NOMO-1 treated with DMSO at 0.1 percent for 48 hours (cell line): ENCODE data around the gene AGAP1.

Experiments
- DNase-seq: peaks from one replicate; lab custom pipeline; 2025; ENCODE audit not compliant: unreplicated experiment; lab: John Stamatoyannopoulos, UW

Gene AGAP1

DNA sequence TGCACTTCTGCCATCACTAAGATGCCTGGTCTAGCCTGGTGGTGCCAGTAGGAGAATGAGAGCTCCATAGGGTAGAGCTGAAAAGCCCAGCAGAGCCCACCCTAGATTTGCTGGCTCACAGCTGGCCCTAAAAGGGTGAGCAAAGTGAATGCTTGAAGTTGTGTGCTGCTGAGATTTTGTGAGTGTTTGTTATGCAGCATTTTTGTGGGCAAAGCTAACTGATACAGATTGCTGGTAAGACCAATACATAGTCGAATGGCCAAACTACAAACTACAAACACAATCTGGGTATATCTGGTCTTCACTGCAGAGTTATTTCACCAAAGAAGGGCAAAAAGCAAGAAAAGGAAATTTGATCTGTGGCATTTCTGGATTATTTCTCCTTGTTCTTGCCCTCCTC, 7.1 kb upstream of the AGAP1 start:
- no peak for DNase-seq

DNA sequence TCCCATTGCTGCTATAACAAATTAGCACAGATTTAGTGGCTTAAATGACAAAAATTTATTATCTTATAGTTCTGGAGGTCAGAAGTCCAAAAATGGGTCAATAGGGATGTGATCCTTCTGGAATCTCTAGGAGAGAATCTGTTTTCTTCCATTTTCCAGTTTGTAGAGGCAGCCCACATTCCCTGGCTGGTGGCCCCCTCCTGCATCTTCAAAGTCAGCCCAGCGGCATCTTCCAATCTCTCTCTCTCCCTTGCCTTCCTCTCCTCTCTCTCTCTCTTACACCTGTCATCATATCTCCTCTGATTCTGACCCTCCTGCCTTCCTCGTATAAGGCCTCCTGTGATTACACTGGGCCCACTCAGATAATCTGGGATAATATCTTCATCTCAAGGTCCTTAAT, 3.9 kb upstream of the AGAP1 start:
- DNase-seq: no peak

DNA sequence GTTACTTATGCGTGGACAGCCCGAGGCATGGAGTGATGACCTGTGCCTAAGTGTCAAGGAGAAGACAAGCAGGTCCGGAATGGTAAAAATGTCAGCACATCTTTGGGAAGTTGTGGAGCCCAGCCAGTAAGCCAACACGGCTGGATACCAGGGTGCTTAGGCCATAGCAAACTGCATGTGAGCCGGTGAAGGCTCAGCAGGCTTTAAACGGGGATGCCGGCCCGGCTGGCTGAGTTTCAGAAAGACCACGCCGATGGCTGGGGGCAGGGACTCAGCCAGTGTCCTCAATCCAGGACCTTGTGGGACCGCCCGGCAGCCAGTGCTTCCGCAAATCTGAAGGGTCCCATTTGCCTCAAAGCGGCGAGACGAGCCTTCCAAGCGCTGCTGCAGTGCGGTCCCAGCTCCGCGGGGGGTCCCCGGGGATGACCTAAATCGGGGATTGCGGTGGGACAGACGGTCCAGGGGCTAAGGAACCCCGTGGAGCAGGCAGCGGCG, 946 bp upstream of the AGAP1 start:
- DNase-seq: no peak

DNA sequence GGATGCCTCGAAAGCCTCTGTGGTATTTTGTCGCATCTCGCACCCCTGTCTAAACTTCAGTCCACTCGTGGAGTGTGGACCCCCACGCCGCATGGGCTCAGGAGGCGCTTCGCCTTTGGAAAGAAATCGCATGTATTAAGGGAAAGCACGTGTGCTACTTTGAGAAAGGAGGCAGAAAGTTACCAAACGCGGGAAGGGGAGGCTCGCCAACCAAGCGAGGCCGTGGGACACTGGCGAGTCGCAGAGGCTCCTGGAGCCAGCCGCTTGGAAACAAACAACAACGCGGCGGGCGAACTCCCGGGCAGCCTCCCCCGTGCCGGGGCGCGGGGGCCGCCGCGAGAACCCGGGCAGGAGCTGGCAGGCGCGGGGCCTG, 455 bp upstream of the AGAP1 start:
- DNase-seq: no peak

DNA sequence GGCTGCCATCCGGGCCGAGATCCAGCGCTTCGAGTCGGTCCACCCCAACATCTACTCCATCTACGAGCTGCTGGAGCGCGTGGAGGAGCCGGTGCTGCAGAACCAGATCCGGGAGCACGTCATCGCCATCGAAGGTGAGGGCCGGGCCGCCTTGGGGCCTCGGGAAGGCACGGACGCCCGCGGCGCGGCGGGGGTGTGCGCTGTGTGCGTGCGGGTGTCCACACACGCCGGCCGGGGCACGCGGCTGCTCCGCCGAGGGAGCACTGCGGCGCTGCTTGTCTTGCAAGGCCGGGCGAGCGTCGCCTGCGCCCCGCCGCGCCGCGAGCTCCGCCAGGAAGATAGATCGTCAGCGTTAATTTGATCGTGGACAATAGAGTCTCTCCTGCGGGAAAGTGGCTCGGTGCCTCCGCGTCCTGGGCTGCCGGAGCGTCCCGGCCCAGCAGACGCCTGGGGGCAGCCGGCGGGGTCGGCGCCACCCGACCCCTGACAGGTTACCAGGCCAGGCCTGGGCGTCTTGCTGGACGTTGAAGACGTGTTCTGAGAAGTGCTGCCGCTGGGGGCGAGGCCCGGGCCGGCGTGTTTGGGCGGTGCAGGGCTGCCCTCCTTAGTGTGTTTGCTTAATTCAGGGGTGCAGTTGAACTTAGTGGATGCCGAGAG, 1.0 kb downstream of the AGAP1 start:
- DNase-seq: no peak

DNA sequence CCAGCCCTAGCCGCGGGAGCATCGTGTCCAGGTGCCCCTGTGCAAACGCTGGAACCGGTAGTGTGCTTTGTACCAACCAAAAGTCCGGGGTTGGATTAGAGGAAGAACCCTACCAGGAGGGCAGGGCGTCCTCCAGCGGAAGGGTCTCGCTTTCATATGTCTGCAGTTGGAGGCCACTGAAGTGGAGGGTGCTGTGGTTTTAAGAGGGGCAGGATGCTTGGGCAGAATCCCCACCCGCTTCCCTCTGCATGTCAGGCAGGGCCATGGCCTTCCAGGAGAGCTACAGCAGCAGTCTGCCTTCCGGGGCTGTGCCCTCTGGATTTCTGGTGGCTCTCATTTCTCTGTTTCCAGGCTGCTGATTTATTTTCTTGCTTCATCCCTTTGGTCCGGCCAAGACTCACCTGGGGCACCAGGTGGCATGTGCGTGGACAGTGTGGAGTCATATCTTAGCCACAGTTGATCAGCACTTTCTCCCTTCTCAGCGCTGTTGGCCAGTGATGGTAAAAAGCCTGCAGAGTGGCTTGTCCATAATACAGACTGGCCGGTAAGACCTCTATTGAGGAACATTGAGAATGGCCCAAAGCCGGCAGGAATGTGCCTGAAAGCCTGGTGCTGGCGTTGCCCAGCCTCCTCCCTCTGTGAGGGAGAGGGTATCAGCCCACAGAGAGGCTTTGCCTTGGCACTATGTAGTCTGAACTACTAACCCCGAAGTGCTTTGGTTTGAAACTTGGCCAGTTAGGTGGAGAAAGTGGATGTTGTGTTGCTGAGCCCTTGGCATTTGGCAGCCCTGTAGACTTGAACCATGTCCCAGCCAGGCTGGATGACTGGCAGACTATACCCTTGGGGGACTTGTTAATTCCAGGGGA, 1.8 kb downstream of the AGAP1 start:
- no peak for DNase-seq

DNA sequence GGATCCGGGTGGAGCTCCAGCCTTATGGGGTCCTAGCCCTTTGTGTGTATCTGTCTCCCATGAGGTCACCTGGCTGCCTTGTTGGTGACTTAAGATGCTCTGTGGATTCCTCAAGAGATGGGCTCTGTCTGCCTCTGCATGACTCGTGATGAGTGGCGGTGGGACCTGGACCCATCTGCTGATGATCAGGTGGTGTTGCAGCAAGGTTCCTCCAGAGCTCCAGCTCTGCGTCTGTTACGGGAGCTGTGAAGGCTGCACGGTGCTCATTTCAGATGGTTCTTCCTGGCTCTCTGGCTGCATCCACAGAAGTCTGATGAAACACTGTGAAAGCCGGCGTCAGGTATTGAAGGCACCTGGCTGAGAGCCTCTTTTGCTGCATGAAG, 2.4 kb downstream of the AGAP1 start:
- no peak for DNase-seq

DNA sequence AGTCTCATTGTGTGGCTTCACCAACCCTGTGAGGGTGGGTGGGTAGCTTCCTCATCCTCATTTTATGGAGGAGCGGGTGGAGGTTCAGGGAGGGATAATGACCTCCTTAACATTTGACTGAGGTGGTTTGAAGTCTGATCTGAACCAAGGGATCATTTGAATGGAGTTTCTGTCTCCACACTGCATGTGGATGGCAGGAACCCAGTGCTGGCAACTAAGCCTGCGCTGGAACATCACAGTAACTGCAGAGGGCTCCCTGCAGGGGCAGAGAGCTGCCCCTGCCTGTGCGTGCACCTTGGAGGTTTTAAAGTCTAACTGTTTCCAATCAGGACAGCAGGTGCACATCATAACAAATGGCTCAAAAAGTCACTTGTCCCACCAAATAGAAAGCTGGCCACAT, 3.3 kb downstream of the AGAP1 start:
- no peak for DNase-seq

DNA sequence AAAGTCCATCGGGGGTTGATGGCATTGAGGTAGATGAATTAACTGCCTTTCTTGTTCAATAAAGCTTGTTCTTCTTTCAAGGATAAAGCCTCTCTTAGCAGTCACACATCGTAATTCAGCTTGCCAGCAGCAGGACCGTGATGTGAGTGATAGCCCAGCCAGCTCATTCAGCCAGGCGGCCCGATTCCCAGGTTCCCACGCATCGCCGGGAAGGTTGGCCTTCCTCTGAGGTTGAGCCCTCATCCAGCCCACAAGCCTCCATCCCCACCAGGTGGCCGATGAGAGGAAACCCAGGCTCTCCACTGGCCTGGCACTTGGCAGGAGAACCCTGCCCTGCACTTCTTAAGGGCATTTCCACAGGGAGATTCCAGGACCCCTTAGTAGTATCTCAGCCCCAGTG, 4.7 kb downstream of the AGAP1 start:
- DNase-seq: no peak

DNA sequence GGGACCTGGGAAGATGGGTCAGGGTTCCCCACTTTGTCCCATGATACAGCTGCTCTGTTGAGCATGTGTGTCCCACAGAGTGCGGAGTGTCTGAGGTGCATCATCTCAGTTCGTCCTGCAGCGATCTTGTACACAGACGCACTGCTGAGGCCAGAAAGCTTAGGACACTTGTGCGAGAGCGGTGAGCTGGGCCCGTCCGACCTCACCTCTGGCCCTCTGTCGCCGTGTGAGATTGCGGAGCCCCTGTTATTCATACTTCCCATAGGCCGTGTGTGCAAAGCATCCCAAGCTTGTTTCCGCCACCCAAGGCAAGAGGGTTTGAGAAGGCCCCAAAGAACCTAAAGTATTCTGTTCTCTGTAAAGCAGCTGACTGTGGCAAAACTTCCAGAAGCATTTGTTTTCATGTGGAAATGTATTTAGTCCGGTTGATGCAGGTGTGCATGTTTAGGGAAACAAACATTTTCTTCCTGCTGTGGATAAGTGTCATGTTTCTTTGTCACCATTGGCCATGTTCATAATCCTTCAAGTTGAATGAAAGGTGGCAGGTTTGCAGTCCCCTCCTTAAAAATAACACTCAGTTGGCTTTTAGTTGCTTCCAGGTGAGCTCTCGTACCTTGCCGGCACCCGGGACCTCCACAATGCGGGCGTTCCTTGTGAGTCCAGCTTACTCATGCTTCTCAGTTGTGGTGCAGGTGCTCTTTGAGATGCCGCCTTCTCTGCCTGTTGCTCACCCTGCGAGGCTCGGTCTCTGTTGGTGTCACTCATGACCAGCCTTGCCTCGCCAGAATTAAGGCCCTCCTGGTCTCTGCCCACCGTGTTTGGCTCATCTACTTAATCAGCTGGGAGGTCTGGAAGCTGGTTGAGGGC, 5.3 kb downstream of the AGAP1 start:
- no peak for DNase-seq

DNA sequence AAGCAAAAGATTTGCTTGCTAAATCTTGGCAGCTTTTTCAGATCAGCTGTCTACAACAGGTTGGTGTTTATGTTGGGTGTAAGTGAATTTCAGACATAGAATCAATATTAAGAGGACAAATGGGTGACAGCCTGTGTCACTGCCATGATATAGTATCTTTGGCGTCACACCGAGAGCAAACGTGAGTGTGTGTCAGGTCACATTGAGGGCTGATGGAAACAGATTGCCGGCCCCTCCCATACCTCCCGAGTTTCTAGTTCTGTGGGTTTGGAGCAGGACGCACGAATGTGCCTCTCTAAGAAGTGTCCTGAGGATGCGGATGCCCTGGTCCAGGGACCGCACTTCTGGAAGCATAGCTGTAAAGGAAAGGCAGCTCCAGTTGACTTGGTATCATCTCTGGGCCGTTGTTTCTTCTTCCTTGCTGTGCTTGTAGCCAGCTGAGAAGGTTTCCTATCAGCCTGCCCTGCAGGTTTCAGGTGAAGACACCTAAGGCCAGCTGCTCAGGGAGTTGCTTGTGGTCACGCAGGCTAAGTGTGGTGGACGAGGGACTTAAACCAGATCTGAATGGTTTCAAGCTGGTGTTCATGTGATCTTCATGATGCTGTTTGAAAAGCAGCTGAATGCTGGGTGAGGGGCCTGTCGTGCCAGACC, 6.4 kb downstream of the AGAP1 start:
- no peak for DNase-seq

DNA sequence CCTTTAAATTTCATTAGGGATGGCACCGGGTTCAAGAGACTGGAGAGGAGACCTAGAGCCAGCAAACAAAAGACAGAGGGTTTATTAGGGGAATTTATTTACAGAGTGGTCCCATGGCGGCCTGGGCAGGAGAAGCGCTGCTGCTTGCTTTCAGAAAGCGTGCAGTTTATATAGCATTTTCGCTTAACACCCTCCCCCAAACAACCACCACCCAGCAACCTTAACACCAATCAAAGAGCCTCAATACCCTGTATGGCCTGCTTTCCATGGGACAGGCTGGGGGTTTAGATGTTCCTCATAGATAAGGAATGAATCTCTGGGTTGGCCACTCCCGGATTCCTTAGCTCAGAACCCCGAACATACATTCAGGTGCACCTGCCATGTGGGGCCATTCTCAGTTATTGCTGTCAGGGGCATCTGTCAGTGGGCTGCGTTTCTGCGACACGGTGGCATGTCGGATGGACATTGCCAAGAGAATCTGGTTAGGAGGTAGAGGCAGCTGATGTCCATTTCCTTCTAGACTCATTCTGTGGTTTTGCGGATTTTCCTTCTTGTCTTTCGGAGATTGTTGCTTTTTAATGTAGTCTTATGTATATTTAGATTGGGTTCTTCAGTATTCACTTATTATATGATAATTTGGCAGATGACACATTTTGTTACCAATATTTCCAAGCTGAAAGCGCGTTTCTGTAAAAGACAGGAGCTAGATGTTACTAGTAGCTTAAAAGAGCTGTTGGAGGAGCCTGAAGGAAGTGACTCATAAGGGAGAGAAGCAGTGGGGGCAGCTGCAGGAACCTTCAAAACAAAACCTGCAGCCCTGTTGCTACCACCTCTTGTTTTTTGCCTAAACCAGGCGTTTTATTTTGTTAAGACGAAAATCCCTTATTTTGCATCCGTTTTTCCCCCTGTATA, 7.2 kb downstream of the AGAP1 start:
- peak; percentile 44 for DNase-seq

DNA sequence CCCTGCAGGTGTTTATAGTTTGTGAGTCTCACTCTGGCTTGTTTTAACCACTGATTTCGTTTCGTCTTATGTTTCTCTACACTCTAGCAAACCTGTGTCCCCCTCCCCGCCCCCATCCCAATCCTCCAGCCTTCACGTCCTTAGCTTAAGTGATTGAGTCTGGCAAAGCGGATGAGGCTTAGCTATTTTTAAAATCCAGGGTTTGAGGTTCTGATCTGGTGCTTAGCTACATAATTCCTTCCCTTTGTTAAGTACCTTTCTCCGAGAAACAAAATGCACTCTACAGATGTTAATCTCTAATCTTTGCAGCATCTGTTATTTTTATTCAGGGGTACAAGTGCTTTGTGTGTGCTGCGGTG, 7.8 kb downstream of the AGAP1 start:
- DNase-seq: no peak

DNA sequence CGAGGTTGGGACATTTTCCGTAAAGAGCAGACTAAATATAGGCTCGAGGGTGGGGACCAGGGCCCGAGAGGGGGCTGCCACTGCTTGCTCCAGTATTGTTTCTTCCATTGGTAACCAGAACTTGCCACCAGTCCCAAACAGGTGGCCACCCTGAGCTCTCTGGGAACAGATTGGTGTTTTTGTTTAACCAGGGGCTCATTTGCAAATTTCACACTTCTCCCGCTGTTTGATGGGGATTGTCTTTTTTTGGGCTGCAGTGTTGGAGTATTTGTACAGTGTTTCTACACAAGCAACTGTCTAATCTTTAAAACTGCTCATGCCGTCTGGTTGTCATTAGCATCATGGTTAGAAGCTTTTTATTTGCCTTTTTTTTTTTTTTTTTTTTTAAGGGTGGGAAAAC, 8.5 kb downstream of the AGAP1 start:
- no peak for DNase-seq

DNA sequence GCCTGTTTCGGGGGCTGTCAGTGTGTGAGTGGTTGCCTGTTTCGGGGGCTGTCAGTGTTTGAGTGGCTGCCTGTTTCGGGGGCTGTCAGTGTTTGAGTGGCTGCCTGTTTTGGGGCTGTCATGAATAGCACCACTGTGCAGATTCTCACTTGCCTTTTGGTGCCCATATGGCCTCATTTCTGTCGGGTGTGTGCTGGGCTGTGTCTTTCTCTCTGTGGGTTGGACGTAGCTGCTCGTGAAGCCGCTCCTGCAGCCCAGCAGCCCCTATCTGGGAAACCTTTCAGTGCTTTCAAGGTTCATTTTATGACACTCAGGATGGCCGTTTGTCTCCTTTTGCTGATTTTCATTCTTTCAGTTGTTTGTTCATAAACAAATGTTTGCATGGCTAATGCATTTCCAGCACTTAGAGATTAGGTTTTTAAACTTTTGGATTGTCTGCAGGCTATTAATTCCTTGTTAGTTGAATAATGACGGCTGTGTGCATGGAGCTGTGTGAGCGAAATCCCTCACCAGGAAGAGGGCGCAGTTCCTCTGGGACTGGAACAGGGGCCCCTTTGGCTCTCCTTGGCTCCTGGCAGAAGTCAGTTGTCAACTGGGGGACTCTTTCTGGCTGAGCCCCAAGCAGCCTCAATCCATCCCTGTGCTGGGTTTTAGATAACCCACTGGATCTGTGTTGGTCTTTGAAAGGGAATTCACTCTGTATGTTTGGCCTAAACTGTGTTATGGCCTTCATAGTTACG, 10.8 kb downstream of the AGAP1 start:
- no peak for DNase-seq

DNA sequence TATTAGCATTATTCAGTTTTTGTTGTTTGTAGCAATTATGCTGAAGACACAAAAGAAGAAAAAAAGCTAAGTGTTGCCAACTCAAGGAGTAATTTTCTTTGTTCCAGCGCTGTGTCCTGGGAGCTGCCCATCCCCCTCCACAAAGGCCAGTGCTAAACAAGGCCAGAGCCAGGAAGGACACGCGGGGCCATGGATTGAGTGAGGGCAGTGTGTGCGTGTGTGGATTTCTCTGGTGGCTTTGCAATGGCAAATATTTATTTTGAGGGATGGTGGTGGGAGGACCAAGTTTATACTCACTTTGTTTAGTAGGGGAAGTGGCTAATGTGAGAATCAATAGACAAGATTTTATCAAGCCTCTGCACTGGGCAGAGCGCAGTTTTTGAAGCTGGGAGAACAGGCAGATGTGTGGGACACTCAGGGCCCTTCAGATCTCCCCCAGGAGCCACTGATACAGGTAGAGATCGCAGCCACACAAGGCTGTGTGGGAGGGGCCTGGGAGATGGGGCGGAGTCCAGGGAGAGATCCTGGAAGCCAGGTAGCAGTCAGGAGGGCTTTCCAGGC, 11.4 kb downstream of the AGAP1 start:
- DNase-seq: no peak

DNA sequence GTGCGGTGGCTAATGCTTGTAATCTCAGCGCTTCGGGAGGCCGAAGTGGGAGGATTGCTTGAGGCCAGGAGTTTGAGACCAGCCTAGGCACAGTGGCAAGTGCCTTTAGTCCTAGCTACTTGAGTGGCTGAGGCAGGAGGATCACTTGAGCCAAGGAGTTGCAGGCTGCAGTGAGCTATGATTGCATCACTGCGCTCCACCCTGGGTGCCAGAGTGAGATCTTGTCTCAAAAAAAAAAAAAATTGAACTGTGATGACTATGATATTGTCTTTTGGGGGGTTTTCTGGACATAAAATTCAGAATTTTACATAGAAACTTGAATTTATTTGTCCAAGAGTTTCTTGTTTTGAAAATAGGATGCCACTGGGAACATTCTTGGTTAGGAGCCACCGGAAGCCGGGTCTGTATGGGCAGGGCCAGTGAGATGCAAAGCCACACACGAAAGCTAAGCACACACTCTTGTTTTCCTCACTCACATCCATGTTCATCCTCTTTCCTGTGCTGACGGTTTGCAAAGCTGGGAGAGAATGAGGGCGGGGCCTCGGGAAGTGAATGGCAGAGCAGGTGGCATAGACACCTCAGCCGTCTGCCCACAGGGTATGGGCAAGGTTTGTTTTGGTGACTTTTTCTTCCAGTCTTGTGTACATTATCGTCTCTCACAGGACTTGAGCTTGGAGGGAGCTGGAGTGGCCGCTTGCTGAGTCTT, 12.6 kb downstream of the AGAP1 start:
- DNase-seq: no peak

DNA sequence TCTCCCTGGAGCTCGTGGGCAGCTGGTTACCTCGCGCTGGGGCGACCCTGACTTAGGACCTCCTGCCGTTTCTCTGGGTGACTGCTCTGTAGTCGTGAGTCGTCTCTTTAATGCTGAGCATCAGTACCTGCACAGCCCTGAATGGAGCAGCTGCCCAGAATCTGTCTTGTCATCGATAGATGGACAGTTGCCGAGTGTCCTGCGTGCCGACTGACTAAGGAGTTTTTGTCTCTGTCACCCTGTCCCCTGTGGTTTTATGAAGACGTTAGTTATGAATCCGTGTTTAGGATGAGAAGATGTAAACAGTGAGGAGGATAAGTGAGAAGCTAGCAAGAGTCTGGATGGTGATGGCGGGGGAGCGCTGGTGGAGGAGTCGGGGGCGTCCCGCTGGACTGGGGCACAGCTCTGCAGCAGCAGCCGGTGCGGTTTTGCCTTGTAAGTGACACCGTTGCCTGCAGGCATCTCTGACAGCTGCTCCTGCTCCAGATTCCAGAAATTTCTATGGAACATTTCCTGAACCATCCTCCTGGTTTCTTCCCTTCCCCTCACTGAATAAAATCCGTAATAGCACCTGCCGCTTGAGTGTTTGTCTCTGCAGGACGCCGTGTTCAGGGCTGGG, 13.3 kb downstream of the AGAP1 start:
- DNase-seq: no peak
